CD4-positive, alpha-beta T cell treated with Interleukin-4 for 4 hours (primary cell): ENCODE results near the gene DPP10.

ENCODE experiments used
- DNase-seq: peaks from one replicate; pipeline ENCODE4 v3.0.0-alpha.2; 2020

The DPP10 gene

GRCh38 chr2:115606350-115606749, 1163.9 kb downstream of the DPP10 start:
- DNase-seq: no peak

GRCh38 chr2:115609978-115610377, 1167.5 kb downstream of the DPP10 start:
- no peak for DNase-seq

- no peak for DNase-seq
Measured at GRCh38 chr2:115610888-115611287, 1168.4 kb downstream of the DPP10 start.

GRCh38 chr2:115624332-115624731, 1181.9 kb downstream of the DPP10 start:
- DNase-seq: no peak

DNA sequence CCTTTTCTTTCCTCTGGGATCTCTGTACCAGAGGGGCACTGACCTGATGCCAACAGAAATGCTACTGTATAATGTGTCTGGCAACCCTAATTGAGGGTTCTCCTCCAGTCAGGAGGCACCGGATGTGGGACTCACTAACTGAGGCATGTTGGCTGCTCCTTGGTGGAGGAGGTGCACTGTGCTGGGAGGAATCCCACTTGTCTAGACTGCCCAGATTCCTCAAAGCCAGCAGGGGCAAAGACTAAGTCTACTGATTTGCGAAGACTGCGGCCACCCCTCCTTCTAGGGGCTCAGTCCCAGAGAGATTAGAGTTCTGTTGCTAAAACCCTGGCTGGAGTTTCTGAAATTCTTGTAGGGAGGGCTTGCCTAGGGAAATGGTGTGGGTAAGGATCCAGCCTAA, 1192.1 kb downstream of the DPP10 start:
- no peak for DNase-seq

DNA sequence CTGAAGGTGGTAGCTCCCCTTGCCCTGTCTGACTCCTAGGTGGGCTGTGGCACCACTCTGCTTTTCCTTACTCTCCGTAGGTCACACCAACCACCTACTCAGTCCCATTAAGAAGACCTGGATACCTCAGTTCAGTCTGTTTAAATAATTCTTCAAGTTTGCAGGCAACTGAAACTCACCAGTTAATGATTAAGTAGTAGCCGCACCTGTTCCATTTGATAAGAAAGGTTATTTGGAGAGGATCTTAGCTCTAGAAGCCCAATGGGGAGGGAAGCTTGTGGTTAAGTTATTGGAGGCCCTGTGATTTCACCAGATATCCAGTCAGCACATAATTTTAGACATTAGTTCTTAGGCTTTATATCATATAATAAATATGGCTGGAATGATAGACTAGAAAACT, 1193.0 kb downstream of the DPP10 start:
- no peak for DNase-seq

DNA sequence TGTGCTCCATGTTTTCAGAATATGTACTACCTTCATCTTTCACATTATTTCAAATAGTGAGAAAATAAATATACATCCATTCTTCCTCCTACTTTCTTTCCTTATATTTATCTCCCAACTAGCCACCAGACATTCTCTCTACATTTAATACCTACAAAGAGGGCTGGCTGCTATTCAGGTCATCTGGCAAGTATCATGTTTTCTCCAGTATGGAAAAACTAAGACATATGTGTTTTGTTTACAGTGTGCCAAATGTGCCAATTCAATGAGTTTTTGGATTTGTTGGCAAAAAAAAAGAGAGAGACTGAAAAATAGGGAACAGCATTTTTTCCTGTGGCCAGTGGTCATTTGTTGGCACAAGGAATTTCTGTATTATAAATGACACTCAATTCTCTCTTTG, 1207.3 kb downstream of the DPP10 start:
- no peak for DNase-seq

- DNase-seq: no peak
Measured at GRCh38 chr2:115650827-115651226, 1208.4 kb downstream of the DPP10 start.

GRCh38 chr2:115652652-115653051, 1210.2 kb downstream of the DPP10 start:
- DNase-seq: no peak

GRCh38 chr2:115654362-115654761, 1211.9 kb downstream of the DPP10 start:
- no peak for DNase-seq

DNA sequence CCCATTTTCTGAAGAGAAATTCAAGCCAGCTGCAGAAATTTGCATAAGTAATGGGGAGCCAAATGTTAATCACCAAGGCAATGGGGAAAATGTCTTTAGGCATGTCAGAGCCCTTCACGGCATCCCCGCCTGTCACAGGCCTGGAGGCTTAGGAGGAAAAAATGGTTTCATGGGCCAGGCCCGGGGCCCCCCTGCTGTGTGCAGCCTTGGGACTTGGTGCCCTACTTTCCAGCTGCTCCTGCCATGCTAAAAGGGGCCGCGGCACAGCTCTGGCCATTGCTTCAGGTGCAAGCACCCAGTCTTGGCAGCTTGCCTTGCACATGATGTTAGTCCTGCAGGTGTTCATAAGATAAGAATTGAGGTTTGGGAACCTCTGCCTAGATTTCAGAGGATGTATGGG, 1235.7 kb downstream of the DPP10 start:
- no peak for DNase-seq

DNA sequence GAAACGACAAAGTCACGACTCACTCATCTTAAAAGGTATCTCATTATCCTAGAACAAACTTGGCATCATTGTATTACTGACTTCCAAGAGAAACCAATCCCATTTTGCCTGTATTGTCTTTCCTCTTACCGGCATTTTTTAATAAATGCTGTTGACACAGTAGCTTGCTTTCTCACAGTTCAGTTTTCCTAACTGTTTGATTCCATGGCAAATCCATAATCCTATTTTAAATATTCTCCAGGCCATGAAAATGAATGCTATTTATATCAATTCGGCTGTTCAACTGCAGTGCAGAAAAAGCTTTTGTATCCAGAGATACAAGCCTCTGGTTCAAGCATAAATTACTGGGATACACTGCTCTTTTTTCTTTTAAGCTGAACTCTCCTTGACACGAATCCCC, 1241.9 kb downstream of the DPP10 start:
- no peak for DNase-seq

- DNase-seq: no peak
Measured at GRCh38 chr2:115691409-115691808, 1249.0 kb downstream of the DPP10 start.

GRCh38 chr2:115694651-115695050, 1252.2 kb downstream of the DPP10 start:
- DNase-seq: no peak

GRCh38 chr2:115733190-115733775, 1290.8 kb downstream of the DPP10 start:
- no peak for DNase-seq

GRCh38 chr2:115738111-115738510, 1295.7 kb downstream of the DPP10 start:
- no peak for DNase-seq

DNA sequence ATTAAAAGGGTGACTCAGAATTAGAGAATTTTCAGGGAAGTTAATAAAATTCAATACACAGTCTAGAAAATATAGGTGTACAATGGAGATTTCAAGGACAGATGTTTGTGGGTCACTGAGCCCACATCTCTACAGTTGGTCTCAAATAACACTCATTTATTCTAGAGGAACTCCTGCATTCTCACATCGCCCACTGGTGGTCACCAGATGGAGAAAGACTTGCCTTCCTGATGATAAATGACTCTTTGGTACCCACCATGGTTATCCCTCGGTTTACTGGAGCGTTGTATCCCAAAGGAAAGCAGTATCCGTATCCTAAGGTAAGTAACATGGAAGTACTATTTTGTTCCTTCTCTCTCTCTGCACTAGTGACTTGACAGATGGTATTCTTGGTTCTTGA, 1297.1 kb downstream of the DPP10 start:
- DNase-seq: no peak

- no peak for DNase-seq
Measured at GRCh38 chr2:115746151-115746550, 1303.7 kb downstream of the DPP10 start.

- DNase-seq: no peak
Measured at GRCh38 chr2:115757286-115757685, 1314.8 kb downstream of the DPP10 start.

- no peak for DNase-seq
Measured at GRCh38 chr2:115763601-115764000, 1321.2 kb downstream of the DPP10 start.

- DNase-seq: no peak
Measured at GRCh38 chr2:115771516-115771915, 1329.1 kb downstream of the DPP10 start.

DNA sequence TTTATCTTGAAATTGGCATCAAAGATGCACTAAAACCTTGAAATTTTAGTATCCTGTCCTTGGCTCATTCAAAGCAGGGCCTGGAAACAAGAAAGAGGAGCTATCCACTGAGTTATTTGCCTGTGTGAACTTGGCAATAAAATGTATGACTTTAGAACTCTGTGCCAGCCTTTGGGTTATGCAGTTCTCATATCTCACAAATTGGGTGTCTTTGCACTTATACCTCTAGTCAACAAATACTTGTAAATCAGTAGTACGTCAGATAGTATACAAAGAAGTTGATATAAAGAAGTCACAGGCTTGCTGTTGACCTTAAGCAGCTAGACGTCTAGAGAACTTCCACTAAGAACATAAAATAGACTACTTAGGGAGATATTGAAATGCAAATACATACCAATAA, 1331.9 kb downstream of the DPP10 start:
- DNase-seq: no peak

DNA sequence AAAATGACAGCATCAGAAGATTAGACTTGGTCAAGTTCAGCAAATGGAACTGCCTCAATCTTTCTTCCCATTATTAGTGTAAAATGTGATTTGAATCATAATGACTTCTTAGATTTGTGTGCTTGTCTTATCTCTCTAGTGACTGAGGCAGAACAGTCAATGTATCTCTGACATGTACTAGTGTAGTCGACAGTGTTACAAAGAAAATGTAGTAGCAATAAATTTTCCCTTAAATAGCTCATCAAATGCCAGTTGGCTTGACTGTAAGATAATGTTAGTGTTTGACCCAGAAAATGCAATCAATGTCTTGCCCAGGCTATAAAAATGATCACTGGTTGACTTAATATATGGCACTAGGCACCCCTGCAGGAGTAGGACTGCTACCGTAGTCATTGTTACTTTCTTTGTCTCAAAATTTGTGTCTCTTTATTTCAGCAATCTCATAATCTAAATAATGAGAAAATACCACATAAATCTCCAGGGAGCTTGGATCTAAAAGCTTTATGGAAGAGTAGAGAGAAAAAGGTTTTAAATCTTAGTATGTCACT, 1336.7 kb downstream of the DPP10 start:
- no peak for DNase-seq

DNA sequence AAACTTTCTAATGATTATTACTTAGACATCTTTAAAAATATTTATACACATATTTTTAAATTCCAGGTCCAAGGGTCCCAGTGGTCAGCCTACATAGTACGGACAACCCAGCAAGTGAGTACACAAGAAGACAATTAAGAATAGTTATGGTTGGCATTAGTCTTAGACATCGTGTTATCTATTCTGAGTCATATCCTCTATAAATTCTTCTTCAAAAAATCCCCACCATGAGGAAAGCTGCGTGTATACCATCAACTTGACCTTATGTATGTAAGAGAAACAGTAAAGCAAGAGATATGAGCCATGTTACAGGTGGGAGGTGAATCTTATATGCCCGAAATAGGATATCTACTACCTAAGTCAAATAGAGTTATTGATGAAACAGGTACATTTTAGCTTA, 1339.8 kb downstream of the DPP10 start:
- no peak for DNase-seq

GRCh38 chr2:115796078-115796477, 1353.6 kb downstream of the DPP10 start:
- DNase-seq: no peak
